CD8-positive, alpha-beta memory T cell (primary cell): Measurements from ENCODE around the gene ZFP42. TPM values are rescaled to one million over a fixed set of nuclear protein-coding genes. Genes with fewer than 3 reads are reported as not detected.

Experiments used
- CTCF ChIA-PET: fragments of 350-600 bp; sonication (Branson Sonifier 250); formaldehyde crosslinking; loops from one replicate; lab custom pipeline; 2021; ENCODE audit warnings: antibody characterized with exemption; lab: Charles Lee
- POLR2A ChIA-PET: fragments of 350-600 bp; sonication (Branson Sonifier 250); formaldehyde crosslinking; loops from one replicate; lab custom pipeline; 2021; ENCODE audit warnings: antibody characterized with exemption; lab: Charles Lee
- DNase-seq, 5 donors: peaks; one replicate each; pipeline versions ENCODE4 v3.0.0 to v3.0.0-alpha.2; 2020 to 2022; ENCODE audit warnings: mixed read lengths in 1 of 5
- H3K27ac ChIP-seq: one replicate; pipeline ENCODE4 v1.7.0; 2013; ENCODE audit warnings: low read depth, mild to moderate bottlenecking, low read length, moderate library complexity
- H3K27me3 ChIP-seq: 2 replicates; pipeline ENCODE4 v1.7.0; 2013; ENCODE audit warnings: low read length, mild to moderate bottlenecking; ENCODE audit not compliant: insufficient read depth, poor library complexity, severe bottlenecking
- H3K36me3 ChIP-seq: 2 replicates; pipeline ENCODE4 v1.7.0; 2013; ENCODE audit warnings: mild to moderate bottlenecking, low read length, moderate library complexity; ENCODE audit not compliant: insufficient read depth
- H3K4me1 ChIP-seq: 2 replicates; pipeline ENCODE4 v1.7.0; 2013; ENCODE audit warnings: mild to moderate bottlenecking, low read length, moderate library complexity; ENCODE audit not compliant: insufficient read depth
- H3K4me3 ChIP-seq: 2 replicates; pipeline ENCODE4 v1.7.0; 2013; ENCODE audit warnings: mild to moderate bottlenecking, low read length
- H3K9me3 ChIP-seq: 2 replicates; pipeline ENCODE4 v1.7.0; 2013; ENCODE audit warnings: mild to moderate bottlenecking, low read length
- H3K27ac Mint-ChIP-seq, 8 donors: one replicate each; pipeline ENCODE4 v1.8.0; 2020 to 2021; ENCODE audit warnings: mixed read lengths in 8 of 8, mild to moderate bottlenecking in 6 of 8, inconsistent platforms in 3 of 8, moderate library complexity in 3 of 8
- H3K27me3 Mint-ChIP-seq, 2 donors: one replicate each; pipeline ENCODE4 v1.8.0; 2020 to 2021; ENCODE audit warnings: mixed read lengths in 2 of 2, mild to moderate bottlenecking in 1 of 2, moderate library complexity in 1 of 2
- H3K36me3 Mint-ChIP-seq, 3 donors: one replicate each; pipeline ENCODE4 v1.8.0; 2020 to 2021; ENCODE audit warnings: mixed read lengths in 3 of 3, inconsistent platforms in 1 of 3, mild to moderate bottlenecking in 1 of 3
- H3K4me1 Mint-ChIP-seq, 3 donors: one replicate each; pipeline ENCODE4 v1.8.0; 2020 to 2021; ENCODE audit warnings: mixed read lengths in 3 of 3, inconsistent platforms in 1 of 3, mild to moderate bottlenecking in 1 of 3
- H3K4me3 Mint-ChIP-seq, 7 donors: one replicate each; pipeline ENCODE4 v1.8.0; 2020 to 2021; ENCODE audit warnings: mixed read lengths in 7 of 7, mild to moderate bottlenecking in 6 of 7, moderate library complexity in 4 of 7, inconsistent platforms in 2 of 7
- H3K9me3 Mint-ChIP-seq, 5 donors: one replicate each; pipeline ENCODE4 v1.8.0; 2020 to 2022; ENCODE audit warnings: mixed read lengths in 5 of 5, mild to moderate bottlenecking in 3 of 5, moderate library complexity in 2 of 5, inconsistent platforms in 1 of 5
- polyA plus RNA-seq: library from polyadenylated mRNA; unstranded; fragments of 300-500 nt; fragmentation: Illumina TruSeq; gene quantifications from one replicate; pipeline ENCODE4 v1.2.3, GENCODE V29; 2021
- total RNA-seq, 2 experiments: library from RNA; stranded (reverse); gene quantifications; one replicate each; pipeline ENCODE4 v1.2.3, GENCODE V29; 2021

Gene ZFP42
- total RNA-seq (not detected), polyA plus RNA-seq (not detected)

GRCh38 chr4:187995322-187996207, at the start of gene ZFP42:
ZFP42 (plus strand) TSS chr4:187995771; CDS start chr4:188002808, 7,037 bp downstream.
- Mint-ChIP-seq H3K9me3 (peaks cover 6 to 28% (median 19%) of the 10 kb centered on the region in 5 donors), H3K36me3 (peaks cover 0 to 1% (median 0%) of the 10 kb centered on the region in 3 donors), H3K27me3 (peaks cover 1 to 3% of the 10 kb centered on the region in 2 donors), H3K27ac (no peak within 1 kb of the TSS), H3K4me3 (no peak within 1 kb of the TSS), H3K4me1 (no peaks in the 10 kb centered on the region)
- no peaks in the 10 kb centered on the region for H3K4me1 ChIP-seq
- H3K27me3 ChIP-seq, result no peaks in the 10 kb centered on the region
- ChIA-PET CTCF (no interaction called here), POLR2A (no interaction called here)
- H3K27ac ChIP-seq, result no peak within 1 kb of the TSS
- H3K4me3 ChIP-seq, result no peak within 1 kb of the TSS
- no peak for DNase-seq
- no peaks in the 10 kb centered on the region for H3K36me3 ChIP-seq
- no peaks in the 10 kb centered on the region for H3K9me3 ChIP-seq

- DNase-seq, result no peak
- H3K4me1 Mint-ChIP-seq, result no peaks in the 10 kb centered on the region
- ChIA-PET POLR2A (no interaction called here), CTCF (no interaction called here)
- H3K9me3 ChIP-seq, result no peaks in the 10 kb centered on the region
- no peak overlapping the region for H3K27ac Mint-ChIP-seq
- H3K9me3 Mint-ChIP-seq, result peaks cover 5 to 10% (median 7%) of the 10 kb centered on the region in 5 donors
- no peaks in the 10 kb centered on the region for H3K36me3 Mint-ChIP-seq
- H3K27me3 Mint-ChIP-seq, result no peaks in the 10 kb centered on the region
- H3K4me3 ChIP-seq, result no peak overlapping the region
- no peak overlapping the region for H3K27ac ChIP-seq
- H3K4me1 ChIP-seq, result no peaks in the 10 kb centered on the region
- no peak overlapping the region for H3K4me3 Mint-ChIP-seq
- no peaks in the 10 kb centered on the region for H3K36me3 ChIP-seq
- H3K27me3 ChIP-seq, result no peaks in the 10 kb centered on the region
Measured at GRCh38 chr4:187961171-187961570, 34.4 kb upstream of the ZFP42 start.

- DNase-seq, result no peak
- ChIA-PET CTCF (no interaction called here), POLR2A (no interaction called here)
- Mint-ChIP-seq H3K27ac (no peak overlapping the region), H3K4me1 (no peaks in the 10 kb centered on the region), H3K9me3 (peaks cover 5 to 10% (median 7%) of the 10 kb centered on the region in 5 donors), H3K4me3 (no peak overlapping the region), H3K36me3 (no peaks in the 10 kb centered on the region), H3K27me3 (no peaks in the 10 kb centered on the region)
- no peak overlapping the region for H3K4me3 ChIP-seq
- H3K36me3 ChIP-seq, result no peaks in the 10 kb centered on the region
- no peaks in the 10 kb centered on the region for H3K9me3 ChIP-seq
- no peaks in the 10 kb centered on the region for H3K4me1 ChIP-seq
- no peaks in the 10 kb centered on the region for H3K27me3 ChIP-seq
- H3K27ac ChIP-seq, result no peak overlapping the region
Measured at GRCh38 chr4:187961961-187962360, 33.6 kb upstream of the ZFP42 start.

- no peaks in the 10 kb centered on the region for H3K9me3 ChIP-seq
- H3K27ac Mint-ChIP-seq, result no peak overlapping the region
- no peak overlapping the region for H3K27ac ChIP-seq
- H3K27me3 ChIP-seq, result no peaks in the 10 kb centered on the region
- no peaks in the 10 kb centered on the region for H3K4me1 ChIP-seq
- POLR2A ChIA-PET, result no interaction called here
- CTCF ChIA-PET, result no interaction called here
- no peaks in the 10 kb centered on the region for H3K36me3 Mint-ChIP-seq
- H3K36me3 ChIP-seq, result no peaks in the 10 kb centered on the region
- H3K4me1 Mint-ChIP-seq, result no peaks in the 10 kb centered on the region
- peaks cover 4 to 10% (median 6%) of the 10 kb centered on the region in 5 donors for H3K9me3 Mint-ChIP-seq
- no peak overlapping the region for H3K4me3 ChIP-seq
- no peak for DNase-seq
- no peaks in the 10 kb centered on the region for H3K27me3 Mint-ChIP-seq
- no peak overlapping the region for H3K4me3 Mint-ChIP-seq
Measured at GRCh38 chr4:187962926-187963325, 32.6 kb upstream of the ZFP42 start.

GRCh38 chr4:187965726-187966125, 29.8 kb upstream of the ZFP42 start:
- ChIA-PET CTCF (no interaction called here), POLR2A (no interaction called here)
- Histone ChIP-seq H3K27ac (no peak overlapping the region), H3K36me3 (no peaks in the 10 kb centered on the region), H3K4me1 (no peaks in the 10 kb centered on the region), H3K27me3 (no peaks in the 10 kb centered on the region), H3K4me3 (no peak overlapping the region), H3K9me3 (no peaks in the 10 kb centered on the region)
- Mint-ChIP-seq H3K4me1 (no peaks in the 10 kb centered on the region), H3K27me3 (no peaks in the 10 kb centered on the region), H3K27ac (no peak overlapping the region), H3K36me3 (no peaks in the 10 kb centered on the region), H3K9me3 (peaks cover 0 to 6% (median 3%) of the 10 kb centered on the region in 5 donors), H3K4me3 (no peak overlapping the region)
- DNase-seq, result no peak

- CTCF ChIA-PET, result no interaction called here
- no peak overlapping the region for H3K27ac Mint-ChIP-seq
- Histone ChIP-seq H3K4me3 (no peak overlapping the region), H3K36me3 (no peaks in the 10 kb centered on the region), H3K27me3 (no peaks in the 10 kb centered on the region), H3K4me1 (no peaks in the 10 kb centered on the region), H3K9me3 (no peaks in the 10 kb centered on the region), H3K27ac (no peak overlapping the region)
- no peaks in the 10 kb centered on the region for H3K4me1 Mint-ChIP-seq
- H3K4me3 Mint-ChIP-seq, result no peak overlapping the region
- DNase-seq, result no peak
- POLR2A ChIA-PET, result no interaction called here
- H3K27me3 Mint-ChIP-seq, result no peaks in the 10 kb centered on the region
- H3K36me3 Mint-ChIP-seq, result no peaks in the 10 kb centered on the region
- H3K9me3 Mint-ChIP-seq, result peaks cover 4 to 21% (median 8%) of the 10 kb centered on the region in 5 donors
Measured at GRCh38 chr4:187972135-187972534, 23.4 kb upstream of the ZFP42 start.

GRCh38 chr4:187983746-187984145, 11.8 kb upstream of the ZFP42 start:
- no peak overlapping the region for H3K4me3 ChIP-seq
- H3K9me3 ChIP-seq, result no peaks in the 10 kb centered on the region
- H3K36me3 ChIP-seq, result no peaks in the 10 kb centered on the region
- H3K36me3 Mint-ChIP-seq, result peaks cover 0 to 3% (median 2%) of the 10 kb centered on the region in 3 donors
- H3K27me3 ChIP-seq, result no peaks in the 10 kb centered on the region
- CTCF ChIA-PET, result no interaction called here
- no peak overlapping the region for H3K27ac ChIP-seq
- H3K27me3 Mint-ChIP-seq, result no peaks in the 10 kb centered on the region
- H3K4me1 Mint-ChIP-seq, result no peaks in the 10 kb centered on the region
- POLR2A ChIA-PET, result no interaction called here
- DNase-seq, result no peak
- no peaks in the 10 kb centered on the region for H3K4me1 ChIP-seq
- no peak overlapping the region for H3K27ac Mint-ChIP-seq
- H3K4me3 Mint-ChIP-seq, result no peak overlapping the region
- peaks cover 9 to 29% (median 18%) of the 10 kb centered on the region in 5 donors for H3K9me3 Mint-ChIP-seq

GRCh38 chr4:187992971-187993370, 2.6 kb upstream of the ZFP42 start:
- DNase-seq, result no peak
- POLR2A ChIA-PET, result no interaction called here
- Histone ChIP-seq H3K4me3 (no peak overlapping the region), H3K9me3 (no peaks in the 10 kb centered on the region), H3K36me3 (no peaks in the 10 kb centered on the region), H3K4me1 (no peaks in the 10 kb centered on the region), H3K27me3 (no peaks in the 10 kb centered on the region), H3K27ac (no peak overlapping the region)
- peaks cover 0 to 2% (median 0%) of the 10 kb centered on the region in 3 donors for H3K36me3 Mint-ChIP-seq
- no peaks in the 10 kb centered on the region for H3K4me1 Mint-ChIP-seq
- no peak overlapping the region for H3K4me3 Mint-ChIP-seq
- peaks cover 1 to 3% of the 10 kb centered on the region in 2 donors for H3K27me3 Mint-ChIP-seq
- CTCF ChIA-PET, result no interaction called here
- H3K9me3 Mint-ChIP-seq, result peaks cover 8 to 27% (median 14%) of the 10 kb centered on the region in 5 donors
- no peak overlapping the region for H3K27ac Mint-ChIP-seq
